Tibial nerve (tissue), 4 donors: ENCODE data around the gene SLC6A13.

Experiments used
- CTCF ChIP-seq, 5 experiments: fragments of 200-600 bp in 3 of 5; fragments of 450-650 bp in 2 of 5; sonication (generic) in 3 of 5; IDR thresholded peaks; one replicate each; pipeline ENCODE4 v1.5.1; 2016 to 2019; ENCODE audit warnings: antibody characterized with exemption in 5 of 5, mild to moderate bottlenecking in 3 of 5, moderate library complexity in 2 of 5
- EP300 ChIP-seq, 2 donors: sonication (generic); formaldehyde crosslinking; IDR thresholded peaks; one replicate each; pipeline ENCODE4 v1.6.1; 2017; ENCODE audit warnings: antibody characterized with exemption in 2 of 2, mild to moderate bottlenecking in 1 of 2
- POLR2A ChIP-seq, 2 donors: fragments of 450-650 bp; IDR thresholded peaks; one replicate each; pipeline ENCODE4 v1.6.1; 2017; ENCODE audit warnings: antibody characterized with exemption in 2 of 2, mild to moderate bottlenecking in 2 of 2, moderate library complexity in 2 of 2

- TF ChIP-seq CTCF (IDR thresholded peaks at IDR 0.05) (no peak), POLR2A (IDR thresholded peaks at IDR 0.05) (no peak), EP300 (IDR thresholded peaks at IDR 0.05) (no peak)
Observed at GRCh38 chr12:211142-211465, 51.5 kb downstream of the SLC6A13 start.
